Stimulated activated CD4-positive, alpha-beta T cell treated with anti-CD3 and anti-CD28 coated beads, Interleukin-4, amount 100 ng/mL, for 4 hours (primary cell): ENCODE measurements around the gene DUS1L.

Source experiments
- DNase-seq, 2 experiments: peaks; one replicate each; pipeline ENCODE4 v3.0.0-alpha.2; 2020

The DUS1L gene

GRCh38 chr17:82100502-82101298 lies 35.1 kb upstream of the DUS1L start:
- peak in 1 of 2 experiments; percentile 6 for DNase-seq

- DNase-seq: peak in 1 of 2 experiments; percentile 1
Measured at GRCh38 chr17:82098939-82099763, 33.5 kb upstream of the DUS1L start.

GRCh38 chr17:82098169-82098938 lies 32.8 kb upstream of the DUS1L start, which contains the start of gene FASN:
TSS of gene FASN (minus strand) at chr17:82098236. CDS start at chr17:82096445, 1,791 bp downstream.
- DNase-seq: peak; percentile 90 to 95

GRCh38 chr17:82097919-82098168 lies 32.2 kb upstream of the DUS1L start:
- DNase-seq: peak in 1 of 2 experiments; percentile 66

- DNase-seq: peak; percentile 15 to 51
Measured at GRCh38 chr17:82097184-82097918, 31.7 kb upstream of the DUS1L start.

- peak; percentile 1 to 5 for DNase-seq
Measured at GRCh38 chr17:82096709-82097183, 31.1 kb upstream of the DUS1L start.

- peak in 1 of 2 experiments; percentile 3 for DNase-seq
Measured at GRCh38 chr17:82095777-82096708, 30.4 kb upstream of the DUS1L start.

GRCh38 chr17:82094931-82095776 lies 29.6 kb upstream of the DUS1L start:
- DNase-seq: no peak

GRCh38 chr17:82092995-82093751 lies 27.6 kb upstream of the DUS1L start:
- DNase-seq: no peak

GRCh38 chr17:82092628-82092994 lies 27.0 kb upstream of the DUS1L start:
- DNase-seq: no peak

- no peak for DNase-seq
Measured at GRCh38 chr17:82092094-82092586, 26.5 kb upstream of the DUS1L start.

GRCh38 chr17:82091264-82092066 lies 25.9 kb upstream of the DUS1L start:
- DNase-seq: no peak

- DNase-seq: no peak
Measured at GRCh38 chr17:82090549-82091263, 25.1 kb upstream of the DUS1L start.

- DNase-seq: no peak
Measured at GRCh38 chr17:82089723-82090548, 24.3 kb upstream of the DUS1L start.

- peak in 1 of 2 experiments; percentile 1 for DNase-seq
Measured at GRCh38 chr17:82088838-82089722, 23.5 kb upstream of the DUS1L start.
